GM19193 (cell line): ENCODE data around the gene ILKAP.

Experiments used
- POLR2A ChIP-seq: IDR thresholded peaks from 4 replicates; pipeline ENCODE4 v1.6.1; 2011; ENCODE audit not compliant: insufficient read depth, insufficient read length; ENCODE audit errors: extremely low read depth

The ILKAP gene

GRCh38 chr2:238226698-238227586, 23.4 kb upstream of the ILKAP start:
- TF ChIP-seq POLR2A: no peak

- TF ChIP-seq POLR2A: no peak
These were observed 22.6 kb upstream of the ILKAP start for GRCh38 chr2:238225911-238226697.

GRCh38 chr2:238225121-238225520, 21.6 kb upstream of the ILKAP start:
- TF ChIP-seq POLR2A: no peak

- no peak for TF ChIP-seq POLR2A
These were observed 21.0 kb upstream of the ILKAP start for GRCh38 chr2:238224356-238225035.

GRCh38 chr2:238220892-238221521, 17.5 kb upstream of the ILKAP start:
- no peak for TF ChIP-seq POLR2A

- TF ChIP-seq POLR2A: no peak
These were observed 16.9 kb upstream of the ILKAP start for GRCh38 chr2:238220274-238220891.

- no peak for TF ChIP-seq POLR2A
These were observed 13.2 kb upstream of the ILKAP start for GRCh38 chr2:238216651-238217184.

GRCh38 chr2:238207006-238207405, 3.5 kb upstream of the ILKAP start:
- no peak for TF ChIP-seq POLR2A

- no peak for TF ChIP-seq POLR2A
These were observed 633 bp upstream of the ILKAP start for GRCh38 chr2:238203973-238204683.

GRCh38 chr2:238202326-238203093, 985 bp downstream of the ILKAP start:
- no peak for TF ChIP-seq POLR2A

- TF ChIP-seq POLR2A: no peak
These were observed 13.1 kb downstream of the ILKAP start for GRCh38 chr2:238190445-238190844.

GRCh38 chr2:238187618-238188548, 15.6 kb downstream of the ILKAP start:
- no peak for TF ChIP-seq POLR2A

GRCh38 chr2:238183821-238184220, 19.7 kb downstream of the ILKAP start:
- TF ChIP-seq POLR2A: no peak
